GM12874 (cell line): Measurements from ENCODE around the gene PAN3.

ENCODE experiments used
- CTCF ChIP-seq: IDR thresholded peaks from 2 replicates; pipeline ENCODE4 v1.5.1; 2011; ENCODE audit warnings: low read depth, mild to moderate bottlenecking, control low read depth, low read length, moderate library complexity; ENCODE audit not compliant: insufficient read depth

PAN3 gene

DNA sequence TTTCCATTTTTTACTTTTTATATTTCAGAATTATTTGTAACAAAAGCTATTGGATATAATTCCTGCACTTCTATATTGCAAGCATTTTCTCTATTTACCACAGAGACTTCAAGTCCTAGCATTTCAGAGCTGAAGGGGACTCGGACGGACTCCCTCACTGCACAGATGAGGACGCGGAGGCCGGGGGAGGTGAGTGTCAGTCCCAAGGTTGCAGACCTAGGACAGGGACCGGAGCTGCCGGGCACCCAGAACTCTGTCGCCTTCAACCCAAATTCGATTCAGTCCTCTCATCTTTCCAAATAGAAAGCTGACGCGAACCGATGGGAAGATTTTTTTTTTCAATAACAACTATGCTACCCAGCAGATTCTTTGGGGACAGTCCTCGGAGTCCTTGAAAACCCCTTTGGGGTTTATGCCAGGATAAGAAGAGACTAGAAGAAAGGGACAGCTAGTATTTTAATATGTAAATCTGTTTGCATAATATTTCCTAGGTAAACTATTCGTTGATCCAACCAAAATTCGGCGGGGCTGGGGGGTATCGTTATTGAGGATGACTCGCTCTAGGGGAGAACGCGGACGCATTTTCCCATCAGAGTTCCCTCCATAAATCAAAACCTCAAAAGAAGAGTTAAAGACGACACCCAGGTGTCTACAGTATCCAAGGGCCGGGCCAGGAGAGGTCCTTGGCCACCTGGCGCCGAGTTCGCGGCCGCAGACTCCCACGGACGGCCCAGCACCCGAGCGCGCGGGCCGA, 38.8 kb upstream of the PAN3 start:
- TF ChIP-seq CTCF, result no peak

DNA sequence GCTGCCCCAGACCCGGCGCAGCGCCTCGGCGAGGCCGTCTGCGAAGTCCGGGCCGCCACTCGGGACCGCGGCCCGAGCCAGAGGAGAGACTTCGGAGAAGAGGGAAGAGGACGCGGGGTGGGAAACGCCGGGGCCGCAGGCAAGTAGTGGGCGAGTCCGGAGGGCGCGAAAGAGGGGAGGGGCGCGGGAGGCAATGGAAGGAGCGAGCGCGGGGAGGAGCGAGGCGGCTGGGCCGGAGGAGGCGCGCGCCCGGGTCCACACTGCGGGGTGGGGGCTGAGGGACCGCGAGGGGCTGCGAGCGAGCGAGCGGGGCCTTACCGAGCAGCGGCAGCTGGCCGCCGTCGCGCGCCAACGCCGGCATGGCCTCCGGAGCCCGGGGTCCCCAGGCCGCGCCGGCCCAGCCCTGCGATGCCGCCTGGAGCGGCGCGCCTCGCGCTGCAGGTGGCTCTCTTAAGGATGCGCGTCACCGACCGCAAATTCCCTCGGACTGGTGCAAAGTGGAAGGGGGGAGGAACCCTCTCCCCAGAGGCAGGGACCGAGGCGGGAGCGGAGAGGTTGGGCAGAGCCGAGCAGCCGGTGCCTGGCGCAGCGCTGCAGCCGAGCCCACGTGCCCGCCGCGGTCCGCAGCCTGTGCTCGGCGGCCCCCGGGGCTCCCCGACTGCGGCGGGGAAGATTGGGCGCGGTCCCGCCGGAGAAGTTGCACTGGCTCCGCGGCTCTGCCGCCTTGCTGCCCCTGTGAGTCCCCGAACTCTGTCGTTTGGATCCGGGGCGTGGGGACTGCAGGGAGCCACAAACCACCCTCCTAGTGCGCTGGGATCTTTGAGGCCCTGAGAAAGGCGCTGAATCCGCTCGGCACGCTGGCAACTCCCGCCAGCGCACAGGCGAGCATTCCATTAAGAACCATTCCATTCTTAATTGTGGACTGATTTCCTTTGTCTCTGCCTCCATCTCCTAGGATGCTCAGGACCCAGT, 37.9 kb upstream of the PAN3 start, which contains the start of gene FLT3:
Gene FLT3 (minus strand): TSS at position 427 of the 972 bp plus-strand sequence. CDS start 66 bp downstream, at position 361.
- TF ChIP-seq CTCF, result no peak

DNA sequence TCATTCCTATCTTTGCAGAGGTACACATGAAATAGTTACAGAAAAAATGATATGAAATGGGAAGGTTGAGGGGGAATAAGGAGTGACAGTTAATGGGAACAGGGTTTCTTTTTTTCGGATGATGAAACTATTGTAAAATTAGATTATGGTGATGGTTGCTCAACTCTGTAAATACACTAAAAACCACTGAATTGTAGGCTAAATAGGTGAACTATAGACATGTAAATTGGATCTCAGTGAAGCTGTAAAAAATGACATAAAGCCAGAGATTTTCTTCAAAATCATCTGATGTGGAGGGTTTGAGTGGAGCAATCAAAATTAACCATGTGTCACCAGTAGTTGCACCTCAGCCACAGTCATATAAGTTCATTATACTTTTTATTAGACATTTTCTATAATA, 31.4 kb upstream of the PAN3 start:
- no peak for TF ChIP-seq CTCF

GRCh38 chr13:28110414-28110813, 27.9 kb upstream of the PAN3 start:
- TF ChIP-seq CTCF, result no peak

GRCh38 chr13:28116736-28117135, 21.6 kb upstream of the PAN3 start:
- no peak for TF ChIP-seq CTCF

- TF ChIP-seq CTCF, result no peak
Measured at GRCh38 chr13:28117689-28118377, 20.5 kb upstream of the PAN3 start.

DNA sequence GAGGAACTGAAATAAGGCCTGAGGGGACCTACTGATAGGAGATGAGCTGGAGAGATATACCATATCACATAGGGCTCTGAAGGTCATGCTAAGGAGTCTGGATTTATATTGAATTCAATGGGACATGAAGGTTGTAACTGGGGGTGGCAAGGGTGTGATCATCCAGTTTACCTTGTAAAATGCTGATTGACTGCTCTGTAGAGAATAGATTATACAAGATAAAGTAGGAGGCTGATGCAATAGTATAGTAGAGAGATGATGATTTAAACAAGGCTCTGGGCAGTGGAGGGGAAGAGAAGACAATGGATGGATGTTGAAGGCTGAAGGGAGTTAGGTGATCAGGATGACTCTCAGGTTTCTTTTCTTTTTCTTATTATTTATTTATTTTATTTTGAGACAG, 18.0 kb upstream of the PAN3 start:
- no peak for TF ChIP-seq CTCF
